HG03342 (cell line): Measurements from ENCODE around the gene ACTA1.
"Not testable (repeated sequence)": the region's sequence is repeated elsewhere in the genome, so short reads cannot be mapped to it uniquely, and the experiment has no call there.

Experiments
- ATAC-seq: cut with Tn5 transposase; IDR thresholded peaks from one replicate; pipeline ENCODE4 v1.9.1; 2021; ENCODE audit warnings: mild to moderate bottlenecking, moderate library complexity; ENCODE audit not compliant: unreplicated experiment

ACTA1 gene

GRCh38 chr1:229440851-229441537, 7.1 kb upstream of the ACTA1 start:
- ATAC-seq, result peak; percentile 96

- ATAC-seq, result no peak
These were observed 4.1 kb upstream of the ACTA1 start for GRCh38 chr1:229438021-229438420.

GRCh38 chr1:229437443-229437842, 3.5 kb upstream of the ACTA1 start:
- no peak for ATAC-seq

DNA sequence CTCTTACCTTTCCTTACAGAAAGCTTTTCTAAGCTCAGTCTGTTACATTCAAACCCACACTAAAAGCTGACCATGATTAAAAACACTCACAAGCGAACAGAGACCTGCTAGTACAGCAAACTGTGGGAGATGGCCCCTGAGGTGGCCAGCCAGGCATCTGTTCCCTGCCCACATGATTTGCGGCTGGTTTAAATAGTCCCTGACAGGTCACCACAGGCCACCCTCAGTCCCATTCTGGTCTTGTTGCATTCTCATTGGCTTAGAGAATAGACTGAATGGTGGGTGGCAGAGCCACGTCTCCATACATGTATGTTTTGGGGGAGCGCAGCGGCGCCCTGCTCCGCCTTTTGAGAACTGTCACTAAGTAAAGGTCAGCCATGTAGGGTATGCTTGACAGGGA, 2.3 kb upstream of the ACTA1 start:
- no peak for ATAC-seq

- no peak for ATAC-seq
These were observed 752 bp upstream of the ACTA1 start for GRCh38 chr1:229434641-229435051.

DNA sequence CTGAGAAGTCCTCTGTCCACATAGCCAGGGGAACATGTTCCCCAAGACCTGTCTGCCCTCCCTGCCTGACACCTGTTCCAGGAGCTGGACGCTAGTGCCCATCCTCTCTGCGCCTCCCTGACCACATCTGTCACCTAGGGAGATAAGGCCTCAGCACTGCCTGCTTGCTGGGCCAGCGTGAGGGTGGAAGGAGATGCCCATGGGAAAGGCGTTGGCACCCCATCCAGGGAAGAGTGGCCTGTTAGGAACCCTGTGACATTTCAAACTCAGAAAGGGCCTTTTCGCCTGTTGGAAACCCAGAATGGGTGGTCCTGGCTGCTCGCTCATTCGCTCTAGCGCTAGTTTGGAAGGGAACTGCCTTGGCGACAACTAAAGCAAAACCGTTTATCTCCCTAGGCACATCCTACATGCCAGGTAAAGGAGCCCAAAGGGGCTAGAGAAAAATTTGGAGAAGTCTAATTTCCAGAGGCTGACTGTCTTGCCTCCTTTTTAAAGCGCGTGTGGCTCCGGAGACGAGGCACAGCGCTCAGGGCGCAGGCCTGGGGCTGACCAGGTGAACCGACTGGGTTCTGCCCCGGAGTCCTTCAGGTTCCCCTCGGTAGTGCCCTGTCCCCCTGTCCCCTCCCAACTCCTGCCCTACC, 410 bp downstream of the ACTA1 start:
- ATAC-seq, result no peak

GRCh38 chr1:229432905-229433304, 989 bp downstream of the ACTA1 start:
- ATAC-seq, result no peak

DNA sequence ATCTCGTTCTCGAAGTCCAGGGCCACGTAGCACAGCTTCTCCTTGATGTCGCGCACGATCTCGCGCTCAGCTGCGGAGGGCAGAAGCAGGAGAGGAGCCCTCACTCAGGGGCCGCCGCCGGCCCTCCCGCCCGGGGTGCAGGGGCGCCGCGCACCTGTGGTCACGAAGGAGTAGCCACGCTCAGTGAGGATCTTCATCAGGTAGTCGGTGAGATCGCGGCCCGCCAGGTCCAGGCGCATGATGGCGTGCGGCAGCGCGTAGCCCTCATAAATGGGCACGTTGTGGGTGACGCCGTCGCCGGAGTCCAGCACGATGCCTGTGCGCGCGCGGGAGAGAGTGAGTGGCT, 1.8 kb downstream of the ACTA1 start:
- no peak for ATAC-seq

DNA sequence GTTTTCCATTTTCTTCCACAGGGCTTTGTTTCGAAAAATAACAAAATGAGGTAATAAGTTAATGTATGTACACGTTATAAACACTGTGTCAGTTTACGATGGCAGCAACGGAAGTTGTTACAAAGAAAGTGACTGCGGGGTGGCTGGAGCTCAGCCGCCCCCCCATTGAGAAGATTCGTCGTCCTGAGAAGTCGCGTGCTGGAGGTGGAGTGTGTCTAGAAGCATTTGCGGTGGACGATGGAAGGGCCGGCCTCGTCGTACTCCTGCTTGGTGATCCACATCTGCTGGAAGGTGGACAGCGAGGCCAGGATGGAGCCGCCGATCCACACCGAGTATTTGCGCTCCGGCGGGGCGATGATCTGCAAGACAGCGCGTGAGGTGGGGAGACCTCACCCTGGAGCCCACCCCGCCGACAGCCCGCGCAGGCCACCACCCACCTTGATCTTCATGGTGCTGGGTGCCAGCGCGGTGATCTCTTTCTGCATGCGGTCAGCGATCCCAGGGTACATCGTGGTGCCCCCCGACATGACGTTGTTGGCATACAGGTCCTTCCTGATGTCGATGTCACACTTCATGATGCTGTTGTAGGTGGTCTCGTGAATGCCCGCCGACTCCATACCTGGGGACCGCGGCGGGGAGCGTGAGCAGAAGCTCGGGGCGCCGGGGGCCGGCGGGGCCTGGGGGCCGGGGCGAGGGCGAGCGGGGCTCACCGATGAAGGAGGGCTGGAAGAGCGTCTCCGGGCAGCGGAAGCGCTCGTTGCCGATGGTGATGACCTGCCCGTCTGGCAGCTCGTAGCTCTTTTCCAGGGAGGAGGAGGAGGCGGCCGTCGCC, 2.4 kb downstream of the ACTA1 start:
- ATAC-seq, result no peak

DNA sequence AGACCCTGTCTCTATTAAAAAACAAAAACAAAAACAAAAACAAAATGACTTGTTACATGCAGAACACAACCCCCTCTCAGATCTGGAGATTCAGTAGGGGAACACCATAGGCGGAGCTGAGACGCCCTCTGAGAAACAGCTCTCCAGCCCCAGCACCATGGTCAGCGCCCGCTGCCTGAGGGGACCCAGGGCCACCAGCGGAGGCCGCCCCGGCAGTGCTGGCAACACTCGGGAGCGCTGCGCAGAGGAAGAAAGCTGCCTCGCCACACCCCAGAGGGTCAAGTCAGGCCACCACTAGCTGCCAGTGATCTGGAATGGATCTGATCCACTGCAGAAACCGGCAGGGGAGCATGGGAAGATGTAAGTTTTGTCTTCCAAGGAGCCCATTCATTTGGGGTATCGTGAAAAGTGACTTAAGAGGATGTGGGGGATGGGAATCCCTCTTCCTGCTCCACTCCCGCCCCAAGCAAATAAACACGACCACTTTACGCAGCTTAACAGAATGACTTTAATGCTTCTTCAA, 3.1 kb downstream of the ACTA1 start:
- ATAC-seq, result no peak

- ATAC-seq, result no peak
These were observed 5.6 kb downstream of the ACTA1 start for GRCh38 chr1:229428256-229428655.

DNA sequence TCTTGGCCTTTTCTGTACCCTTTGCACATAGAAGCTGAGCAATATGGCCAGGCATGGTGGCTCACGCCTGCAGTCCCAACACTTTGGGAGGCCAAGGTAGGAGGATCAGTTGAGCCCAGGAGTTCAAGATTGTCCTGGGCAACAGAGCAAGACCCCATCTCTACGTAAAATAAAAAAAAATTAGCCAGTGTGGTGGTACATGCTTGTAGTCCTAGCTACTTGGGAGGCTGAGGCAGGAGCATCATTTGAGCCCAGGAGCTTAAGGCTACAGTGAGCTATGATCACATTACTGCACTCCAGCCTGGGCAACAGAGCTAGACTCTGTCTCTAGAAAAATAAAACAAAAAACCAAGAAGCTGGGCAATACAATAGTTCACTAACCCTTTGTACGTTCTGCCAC, 6.3 kb downstream of the ACTA1 start:
- no peak for ATAC-seq

DNA sequence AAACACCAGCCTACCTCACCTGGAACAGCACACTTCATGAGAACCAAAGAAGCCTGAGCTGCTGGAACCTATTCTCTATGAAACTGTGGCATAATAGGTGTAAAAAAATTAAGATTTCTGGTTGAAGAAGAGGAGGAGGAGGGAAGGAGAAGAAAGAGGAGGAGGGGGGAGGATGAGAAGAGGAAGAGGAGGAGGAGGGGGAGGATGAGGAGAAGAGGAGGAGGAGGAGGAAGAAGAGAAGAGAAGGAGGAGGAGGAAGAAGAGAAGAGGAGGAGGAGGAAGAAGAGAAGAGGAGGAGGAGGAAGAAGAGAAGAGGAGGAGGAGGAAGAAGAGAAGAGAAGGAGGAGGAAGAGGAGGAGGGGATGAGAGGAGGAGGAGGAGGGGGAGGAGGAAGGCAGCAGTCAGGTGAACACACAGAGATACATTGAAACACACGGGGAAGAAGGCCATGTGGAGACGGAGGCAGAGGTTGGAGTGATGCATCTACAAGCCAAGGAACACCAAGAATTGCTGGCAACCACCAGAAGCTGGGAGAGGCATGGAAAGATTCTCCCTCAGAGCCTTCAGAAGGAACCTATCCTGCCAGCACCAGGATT, 8.2 kb downstream of the ACTA1 start:
- ATAC-seq, result no peak

GRCh38 chr1:229420765-229421164, 13.1 kb downstream of the ACTA1 start:
- ATAC-seq, result no peak

- no peak for ATAC-seq
These were observed 13.7 kb downstream of the ACTA1 start for GRCh38 chr1:229420224-229420623.

DNA sequence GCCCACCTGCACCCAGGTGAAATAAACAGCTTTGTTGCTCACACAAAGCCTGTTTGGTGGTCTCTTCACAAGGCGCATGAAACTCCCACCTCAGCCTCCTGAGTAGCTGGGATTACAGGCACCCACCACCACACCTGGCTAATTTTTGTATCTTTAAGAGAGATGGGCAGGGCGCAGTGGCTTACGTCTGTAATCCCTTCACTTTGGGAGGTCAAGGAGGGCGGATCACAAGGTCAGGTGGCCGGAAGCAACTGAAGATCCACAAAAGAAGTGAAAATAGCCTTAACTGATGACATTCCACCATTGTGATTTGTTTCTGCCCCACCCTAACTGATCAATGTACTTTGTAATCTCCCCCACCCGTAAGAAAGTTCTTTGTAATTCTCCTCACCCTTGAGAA, 15.3 kb downstream of the ACTA1 start:
- ATAC-seq, result not testable (repeated sequence)

DNA sequence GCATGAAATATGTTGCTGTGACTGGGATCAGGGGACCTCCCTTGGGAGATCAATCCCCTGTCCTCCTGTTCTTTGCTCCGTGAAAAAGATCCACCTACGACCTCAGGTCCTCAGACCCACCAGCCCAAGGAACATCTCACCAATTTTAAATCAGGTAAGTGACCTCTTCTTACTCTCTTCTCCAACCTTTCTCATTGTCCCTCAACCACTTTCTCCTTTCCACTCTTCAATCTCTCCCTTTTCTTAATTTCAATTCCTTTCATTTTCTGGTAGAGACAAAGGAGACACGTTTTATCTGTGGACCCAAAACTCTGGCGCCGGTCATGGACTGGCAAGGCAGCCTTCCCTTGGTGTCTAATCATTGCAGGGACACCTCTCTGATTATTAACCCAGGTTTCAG, 21.1 kb downstream of the ACTA1 start:
- not testable (repeated sequence) for ATAC-seq

DNA sequence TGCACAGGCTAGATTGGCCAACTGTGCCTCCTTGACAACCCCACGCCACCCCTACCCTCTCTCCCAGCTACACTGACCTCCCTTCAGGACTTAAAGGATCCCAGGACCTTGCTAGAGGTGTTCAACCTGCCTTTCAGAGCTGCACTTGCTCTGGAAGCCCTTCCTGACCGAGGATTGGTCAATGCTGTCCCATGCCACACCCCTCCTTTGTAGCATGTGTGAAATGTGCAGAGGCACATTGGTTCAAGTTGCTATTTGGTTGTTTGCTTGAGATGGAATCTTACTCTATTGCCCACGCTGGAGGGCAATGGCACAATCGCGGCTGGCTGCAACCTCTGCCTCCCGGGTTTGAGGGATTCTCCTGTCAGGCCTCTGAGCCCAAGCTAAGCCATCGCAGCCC, 21.8 kb downstream of the ACTA1 start:
- no peak for ATAC-seq

DNA sequence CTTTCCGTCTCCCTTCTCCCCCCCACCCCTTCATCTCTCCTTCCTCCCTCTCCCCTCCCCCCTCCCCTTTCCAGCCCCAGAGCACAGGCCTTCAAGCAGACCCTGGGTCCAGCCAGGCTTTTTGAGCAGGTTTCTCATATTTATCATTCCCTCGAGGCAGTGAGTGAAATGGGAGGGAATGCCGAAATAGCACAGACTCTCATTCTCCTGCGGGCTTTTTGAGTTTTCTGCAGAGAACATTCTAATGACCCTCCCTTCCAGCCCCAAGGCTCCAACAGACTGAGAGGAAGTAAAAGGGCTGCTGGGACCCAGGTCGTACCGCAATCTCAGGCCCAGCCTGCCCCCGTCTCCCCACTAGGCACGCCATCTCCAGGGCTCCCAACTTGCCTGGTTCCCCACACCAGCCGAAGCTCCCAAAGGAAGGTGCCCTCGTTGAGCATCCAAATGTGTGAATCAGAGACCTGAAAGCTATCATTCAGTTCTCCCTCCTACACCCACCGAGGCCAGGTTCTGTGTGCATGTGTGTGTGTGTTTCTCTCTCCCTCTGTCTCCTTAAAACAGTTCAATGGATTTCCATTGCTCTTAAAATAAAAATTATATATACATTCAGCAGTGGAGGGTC, 22.3 kb downstream of the ACTA1 start:
- no peak for ATAC-seq

- no peak for ATAC-seq
These were observed 23.0 kb downstream of the ACTA1 start for GRCh38 chr1:229410692-229411433.
